ENCODE data around the gene TGFB2.

Gene TGFB2

GRCh38 chr1:218352075-218352438 lies 6.9 kb downstream of the TGFB2 start:
- H3K4me3 ChIP-seq (replicated peaks; ENCODE audit: insufficient read depth, low read length): no peak overlapping the region
- TF ChIP-seq REST (IDR thresholded peaks at IDR 0.05; ENCODE audit: insufficient replicate concordance, low read depth) (no peak), SPI1 (IDR thresholded peaks at IDR 0.05; ENCODE audit: borderline replicate concordance, low read depth) (no peak), GABPA (IDR thresholded peaks at IDR 0.05; ENCODE audit: low read depth) (no peak)
- TF ChIP-seq, protein P1, sequence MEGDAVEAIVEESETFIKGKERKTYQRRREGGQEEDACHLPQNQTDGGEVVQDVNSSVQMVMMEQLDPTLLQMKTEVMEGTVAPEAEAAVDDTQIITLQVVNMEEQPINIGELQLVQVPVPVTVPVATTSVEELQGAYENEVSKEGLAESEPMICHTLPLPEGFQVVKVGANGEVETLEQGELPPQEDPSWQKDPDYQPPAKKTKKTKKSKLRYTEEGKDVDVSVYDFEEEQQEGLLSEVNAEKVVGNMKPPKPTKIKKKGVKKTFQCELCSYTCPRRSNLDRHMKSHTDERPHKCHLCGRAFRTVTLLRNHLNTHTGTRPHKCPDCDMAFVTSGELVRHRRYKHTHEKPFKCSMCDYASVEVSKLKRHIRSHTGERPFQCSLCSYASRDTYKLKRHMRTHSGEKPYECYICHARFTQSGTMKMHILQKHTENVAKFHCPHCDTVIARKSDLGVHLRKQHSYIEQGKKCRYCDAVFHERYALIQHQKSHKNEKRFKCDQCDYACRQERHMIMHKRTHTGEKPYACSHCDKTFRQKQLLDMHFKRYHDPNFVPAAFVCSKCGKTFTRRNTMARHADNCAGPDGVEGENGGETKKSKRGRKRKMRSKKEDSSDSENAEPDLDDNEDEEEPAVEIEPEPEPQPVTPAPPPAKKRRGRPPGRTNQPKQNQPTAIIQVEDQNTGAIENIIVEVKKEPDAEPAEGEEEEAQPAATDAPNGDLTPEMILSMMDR (IDR thresholded peaks at IDR 0.05; ENCODE audit: insufficient read depth, low read length): no peak
- no peak for DNase-seq (ENCODE audit: low read depth in 1 of 2, low spot score in 1 of 2)
- no peak overlapping the region for H3K27ac ChIP-seq (replicated peaks)
- no peaks in the 10 kb centered on the region for H3K27me3 ChIP-seq (ENCODE audit: insufficient read depth, poor library complexity, severe bottlenecking)

GRCh38 chr1:218353656-218354055 lies 8.5 kb downstream of the TGFB2 start:
- no peak for DNase-seq (ENCODE audit: low read depth in 1 of 2, low spot score in 1 of 2)
- no peak overlapping the region for H3K27ac ChIP-seq (replicated peaks)
- H3K4me3 ChIP-seq (replicated peaks; ENCODE audit: insufficient read depth, low read length): no peak overlapping the region
- TF ChIP-seq REST (IDR thresholded peaks at IDR 0.05; ENCODE audit: insufficient replicate concordance, low read depth): no peak
- no peak for TF ChIP-seq POLR2AphosphoS5 (IDR thresholded peaks at IDR 0.05; ENCODE audit: low read depth)
- TF ChIP-seq GABPA (IDR thresholded peaks at IDR 0.05; ENCODE audit: low read depth): no peak
- TF ChIP-seq, protein P1 (IDR thresholded peaks at IDR 0.05; ENCODE audit: insufficient read depth, low read length): no peak
- TF ChIP-seq SPI1 (IDR thresholded peaks at IDR 0.05; ENCODE audit: borderline replicate concordance, low read depth): no peak
- H3K27me3 ChIP-seq (ENCODE audit: insufficient read depth, poor library complexity, severe bottlenecking): no peaks in the 10 kb centered on the region

DNA sequence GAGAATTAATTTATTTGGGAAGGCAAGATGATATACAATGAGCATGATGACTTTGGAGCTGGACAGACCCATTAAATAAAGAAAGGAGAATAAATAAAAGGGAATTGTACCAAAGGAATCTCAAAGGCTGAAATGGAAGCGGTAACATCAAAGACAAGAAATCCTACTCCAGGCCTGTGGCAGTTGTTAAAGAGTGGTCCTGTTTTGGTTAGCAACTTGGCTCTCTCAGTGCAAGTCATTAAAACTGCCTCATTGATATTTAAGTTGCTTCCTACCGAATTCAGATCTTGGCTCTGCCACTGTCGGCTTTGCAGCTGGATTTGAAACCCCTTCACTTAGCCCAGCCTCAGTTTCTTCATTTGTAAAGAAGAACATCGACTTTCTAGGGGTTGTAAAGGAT lies 10.1 kb downstream of the TGFB2 start:
- no peak overlapping the region for H3K27ac ChIP-seq (replicated peaks)
- no peak for DNase-seq (ENCODE audit: low read depth in 1 of 2, low spot score in 1 of 2)
- H3K4me3 ChIP-seq (replicated peaks; ENCODE audit: insufficient read depth, low read length): no peak overlapping the region
- H3K27me3 ChIP-seq (ENCODE audit: insufficient read depth, poor library complexity, severe bottlenecking): no peaks in the 10 kb centered on the region
- TF ChIP-seq SPI1 (IDR thresholded peaks at IDR 0.05; ENCODE audit: borderline replicate concordance, low read depth) (no peak), REST (IDR thresholded peaks at IDR 0.05; ENCODE audit: insufficient replicate concordance, low read depth) (no peak), GABPA (IDR thresholded peaks at IDR 0.05; ENCODE audit: low read depth) (no peak), POLR2AphosphoS5 (IDR thresholded peaks at IDR 0.05; ENCODE audit: low read depth) (no peak)
- TF ChIP-seq, protein P1 (IDR thresholded peaks at IDR 0.05; ENCODE audit: insufficient read depth, low read length): no peak
